ENCODE results near the gene SLC25A45.

The SLC25A45 gene

DNA sequence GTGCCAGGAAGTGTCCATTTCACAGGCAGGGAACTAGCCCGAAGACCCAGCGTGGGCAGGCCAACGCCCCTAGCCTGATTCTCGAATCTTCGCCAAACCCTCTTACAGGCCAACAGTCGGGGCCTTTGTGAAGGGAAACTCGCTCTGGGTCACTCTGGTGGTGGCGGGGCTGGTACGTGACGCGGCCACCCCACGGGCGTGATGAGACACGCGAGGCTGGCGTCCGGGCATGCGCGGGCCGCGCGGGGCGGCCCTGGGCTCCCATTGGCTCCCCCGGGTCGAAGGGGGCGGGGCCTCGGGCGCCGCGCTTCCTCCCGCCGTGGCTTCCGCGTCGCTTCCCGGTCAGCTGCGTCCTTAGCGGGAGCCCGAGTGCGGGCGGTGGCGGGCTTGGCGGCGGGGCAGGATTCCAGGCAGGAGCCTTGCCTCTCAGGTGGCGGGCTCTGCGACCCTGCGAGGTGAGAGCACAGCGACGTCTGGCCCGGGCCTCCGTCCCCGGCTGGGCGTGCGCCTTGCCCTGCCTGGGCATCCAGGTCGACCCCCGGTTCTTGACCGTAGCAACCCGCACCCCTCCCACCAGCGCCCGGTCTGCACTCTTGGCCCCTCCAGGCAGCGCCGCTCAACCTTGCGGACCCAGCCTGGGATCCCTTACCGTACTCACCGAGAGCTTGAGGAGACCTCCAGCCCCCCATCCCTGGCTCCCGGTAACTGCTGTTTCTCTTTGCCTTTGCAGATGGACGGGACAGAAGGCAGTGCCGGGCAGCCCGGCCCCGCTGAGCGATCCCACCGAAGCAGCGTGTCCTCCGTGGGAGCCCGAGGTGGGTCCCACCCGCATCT is 4.1 kb upstream of the SLC25A45 start, which contains the start of gene FRMD8:
TSS of gene FRMD8 (plus strand) at position 331 of the 834 bp plus-strand sequence. CDS start at position 731, 400 bp downstream.
- peak; percentile 75 for DNase-seq (ENCODE audit: low spot score)

DNA sequence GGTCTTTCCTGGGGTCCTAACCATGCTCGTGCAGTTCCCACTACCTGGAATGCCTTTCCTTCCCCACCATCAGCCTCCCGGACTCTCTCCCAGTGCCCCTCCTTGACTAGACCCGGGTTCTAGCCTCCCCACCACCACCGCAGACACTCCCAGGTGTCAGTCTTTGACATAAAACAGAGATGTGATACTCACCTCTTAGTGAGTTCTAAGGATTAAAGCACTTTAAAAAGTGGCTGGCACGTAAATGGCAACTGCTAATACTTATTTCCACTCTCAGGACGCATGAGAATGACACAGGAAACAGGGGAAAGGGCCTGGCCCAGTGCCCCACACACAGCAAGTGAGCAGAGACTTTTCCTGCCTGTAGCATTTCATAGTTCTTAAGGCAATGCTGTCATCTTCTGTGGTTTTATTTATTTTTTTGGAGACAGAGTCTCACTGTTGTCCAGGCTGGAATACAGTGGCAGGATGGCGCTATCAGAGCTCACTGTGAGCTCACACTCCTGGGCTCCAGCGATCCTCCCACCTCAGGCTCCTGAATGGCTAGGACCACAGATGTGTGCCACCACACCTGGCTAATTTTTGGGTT is 1.9 kb upstream of the SLC25A45 start:
- DNase-seq (ENCODE audit: low spot score): peak; percentile 60

DNA sequence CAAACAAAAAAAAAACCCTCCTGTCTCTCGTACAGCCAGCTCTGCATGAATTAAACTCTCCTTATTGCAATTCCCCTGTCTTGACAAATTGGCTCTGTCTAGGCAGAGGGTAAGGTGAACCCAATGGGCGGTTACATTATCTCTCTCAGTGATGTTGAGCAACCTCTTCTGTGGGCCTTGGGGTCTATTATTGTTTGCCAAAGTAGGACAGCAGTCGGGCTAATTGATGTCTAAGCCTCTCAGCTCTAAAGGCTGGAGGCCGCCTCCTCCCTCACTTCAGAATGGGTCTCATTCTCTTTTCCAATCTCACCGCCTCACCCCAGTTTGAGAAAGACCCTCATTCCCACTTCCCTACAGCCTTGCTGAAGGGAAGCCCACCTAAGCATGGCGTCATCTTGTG is 1.3 kb upstream of the SLC25A45 start:
- DNase-seq (ENCODE audit: low spot score): no peak

DNA sequence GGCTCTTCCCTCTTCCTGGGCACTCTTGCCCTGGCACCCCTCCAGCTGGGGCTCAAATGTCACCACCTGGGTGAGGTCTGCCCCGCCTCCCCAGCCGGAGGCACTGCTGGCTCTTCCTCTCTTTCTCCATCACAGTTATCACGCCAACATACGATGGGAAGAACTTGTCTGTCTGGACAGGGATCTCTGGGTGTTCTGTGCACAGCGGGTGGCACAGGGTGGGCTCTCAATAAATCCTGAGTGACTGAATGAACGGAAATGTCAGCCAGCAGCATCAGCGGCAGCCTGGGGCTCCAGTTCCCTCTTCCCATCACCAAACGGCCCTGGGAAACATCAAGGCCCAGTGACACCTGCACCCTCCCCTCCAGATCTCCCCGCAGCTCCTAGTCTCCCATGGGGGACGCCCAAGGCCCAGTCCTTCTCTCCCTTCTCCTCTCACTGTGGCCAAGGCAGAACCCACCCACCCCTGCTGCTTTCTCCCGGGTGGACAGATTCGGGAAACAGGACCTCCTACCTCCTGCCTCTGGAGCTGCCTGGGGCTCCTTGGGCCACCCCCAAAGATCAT is 440 bp upstream of the SLC25A45 start:
- DNase-seq (ENCODE audit: low spot score): no peak

DNA sequence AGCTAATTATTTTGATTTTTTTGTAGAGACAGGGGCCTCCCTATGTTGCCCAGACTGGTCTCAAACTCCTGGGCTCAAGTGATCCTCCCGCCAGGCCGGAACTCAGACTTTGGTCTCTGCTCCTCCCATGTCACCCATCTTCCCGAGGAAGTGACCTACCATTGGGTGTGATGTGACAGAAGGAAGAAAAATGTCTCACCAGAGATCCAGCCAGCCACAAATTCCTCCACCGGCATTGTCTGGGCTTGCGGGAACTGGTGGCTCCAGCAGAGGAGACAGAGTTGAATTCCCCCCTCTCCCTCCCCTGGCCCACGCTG is 772 bp downstream of the SLC25A45 start:
- peak; percentile 95 for DNase-seq (ENCODE audit: low spot score)

DNA sequence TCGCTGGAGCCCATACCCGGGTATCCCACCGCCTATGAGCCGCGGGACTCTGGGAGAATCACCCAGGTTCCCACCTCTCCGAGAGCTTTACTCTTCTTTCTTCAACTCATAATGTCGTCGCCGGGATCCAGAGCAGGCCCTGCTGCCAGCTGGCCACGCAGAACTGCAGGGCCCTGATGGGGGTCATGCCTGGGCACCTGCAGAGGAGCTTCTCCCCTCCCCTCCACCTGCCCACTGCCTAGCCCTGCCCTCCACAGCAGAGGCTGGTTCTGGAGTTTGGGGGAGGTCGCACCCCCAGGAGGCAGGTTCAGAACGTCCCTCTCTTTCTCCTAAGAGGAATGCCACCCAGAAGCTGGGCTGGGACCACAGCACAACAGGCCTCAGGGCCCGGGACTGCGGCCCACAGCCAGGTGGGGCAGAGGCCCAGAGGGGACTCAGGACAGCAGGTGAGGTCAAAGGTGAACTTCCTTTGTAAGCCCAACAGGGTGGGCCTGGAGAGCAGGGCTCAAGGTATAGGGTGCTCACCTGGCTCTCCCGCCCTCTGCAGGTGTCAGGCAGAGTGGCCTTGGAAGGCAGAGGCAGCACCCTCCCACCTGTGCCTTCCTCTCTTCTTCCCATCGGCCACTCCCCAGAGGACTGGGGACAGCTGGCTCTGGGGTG is 1.9 kb downstream of the SLC25A45 start:
- no peak for DNase-seq (ENCODE audit: low spot score)

DNA sequence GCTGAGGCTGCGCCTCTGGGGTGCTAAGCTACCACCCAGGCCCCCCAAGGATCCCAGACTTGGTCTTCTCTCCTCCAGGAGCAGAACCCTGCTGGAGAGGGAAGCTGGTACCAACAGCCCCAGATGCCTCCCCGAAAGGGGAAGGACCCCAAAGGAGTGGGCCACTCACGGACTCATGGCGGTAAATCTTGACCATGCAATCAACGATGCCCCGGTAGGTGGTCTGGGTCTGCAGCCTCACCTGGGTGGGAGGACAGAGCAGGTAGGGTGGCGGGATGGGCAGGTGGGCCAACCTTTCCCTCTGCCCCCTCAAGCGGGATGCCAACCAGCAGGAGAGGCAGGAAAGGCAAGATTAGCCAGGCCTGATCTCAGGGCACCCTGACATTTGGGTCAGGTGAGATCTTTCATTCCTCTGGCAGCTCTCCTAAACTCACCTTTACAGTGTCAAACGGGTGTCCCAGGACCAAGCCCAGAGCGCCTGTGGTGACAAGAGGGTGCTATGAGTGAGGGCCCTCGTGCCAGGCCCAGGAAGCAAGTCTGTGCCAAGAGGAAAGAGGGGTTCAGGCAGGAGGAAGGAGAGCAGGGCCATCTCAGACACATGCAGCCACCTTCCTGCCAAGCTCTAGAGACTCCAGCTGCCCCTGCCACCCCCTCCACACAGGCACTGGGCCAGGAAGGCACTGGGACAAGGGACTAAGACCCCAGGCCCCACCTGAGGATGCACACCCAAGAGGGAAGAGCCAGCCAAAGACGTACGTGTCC is 2.6 kb downstream of the SLC25A45 start:
- DNase-seq (ENCODE audit: low spot score): no peak

DNA sequence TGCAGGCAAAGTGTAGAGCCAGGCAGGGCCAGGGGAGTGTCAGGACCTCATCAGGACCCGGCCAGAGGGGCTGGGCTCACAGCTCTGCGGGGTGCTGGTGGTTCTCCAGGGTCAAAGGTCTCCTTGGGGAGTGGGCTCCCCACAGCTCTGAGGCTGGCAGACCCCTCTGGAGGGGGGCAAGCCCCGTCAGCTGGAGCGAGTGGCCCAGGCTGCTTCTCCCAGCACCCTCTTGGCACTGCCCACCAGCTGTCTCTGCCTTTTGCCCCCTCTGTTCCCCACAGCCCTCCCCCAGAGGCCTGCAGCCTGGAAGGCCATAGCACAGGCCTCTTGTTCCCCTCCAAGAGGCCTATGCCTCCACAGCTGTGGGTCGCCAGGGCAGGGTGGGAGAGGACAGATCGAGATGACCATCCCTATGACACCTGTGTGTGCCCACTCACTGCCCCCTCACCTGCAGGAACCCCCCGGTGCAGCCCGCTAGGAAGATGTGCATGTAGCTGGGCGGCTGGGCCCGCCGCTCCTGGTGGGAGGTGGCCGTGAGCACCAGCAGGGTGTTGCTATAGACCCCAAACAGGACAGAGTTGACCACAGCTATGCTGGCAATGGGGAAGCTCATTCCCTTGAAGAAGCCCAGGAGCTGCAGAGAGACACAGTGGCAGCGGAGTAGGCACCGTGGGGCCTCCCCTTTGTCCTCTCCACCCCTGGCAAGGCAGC is 3.4 kb downstream of the SLC25A45 start:
- DNase-seq (ENCODE audit: low spot score): no peak

DNA sequence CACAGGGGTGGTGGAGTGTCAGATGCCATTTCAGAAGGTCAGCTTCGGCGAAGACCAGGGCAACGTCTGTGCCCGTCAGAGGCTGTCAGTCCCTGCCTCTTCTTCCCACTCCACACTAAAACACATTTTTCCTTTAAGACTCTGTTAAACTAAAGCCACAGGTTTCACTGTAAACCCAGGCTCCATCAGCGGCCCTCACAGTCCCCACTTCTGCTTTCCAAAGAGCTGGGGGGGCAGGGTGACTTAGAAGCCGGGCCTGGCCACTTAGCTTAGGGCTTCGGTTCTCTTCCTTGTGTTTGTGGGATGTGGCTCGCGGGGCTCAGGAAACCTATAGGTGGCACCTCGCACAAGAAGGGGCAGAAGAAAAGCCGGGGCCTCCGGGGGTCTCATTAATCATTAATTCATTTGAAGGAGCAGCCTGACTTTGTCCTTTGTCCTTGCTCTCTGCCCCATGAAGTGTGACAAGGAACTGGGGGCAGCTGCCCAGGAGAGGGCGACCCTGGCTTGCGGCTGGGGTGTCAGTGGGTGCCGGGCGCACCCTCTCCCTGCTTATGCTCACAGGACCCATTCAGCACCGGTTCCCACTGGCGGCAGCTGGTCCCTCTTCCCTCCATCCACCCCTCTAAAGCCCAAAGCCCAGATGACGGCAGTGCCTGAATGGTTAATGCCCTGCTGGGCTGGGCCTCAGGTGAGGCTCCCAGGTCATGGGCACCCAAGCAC is 4.1 kb downstream of the SLC25A45 start:
- no peak for DNase-seq (ENCODE audit: low spot score)

DNA sequence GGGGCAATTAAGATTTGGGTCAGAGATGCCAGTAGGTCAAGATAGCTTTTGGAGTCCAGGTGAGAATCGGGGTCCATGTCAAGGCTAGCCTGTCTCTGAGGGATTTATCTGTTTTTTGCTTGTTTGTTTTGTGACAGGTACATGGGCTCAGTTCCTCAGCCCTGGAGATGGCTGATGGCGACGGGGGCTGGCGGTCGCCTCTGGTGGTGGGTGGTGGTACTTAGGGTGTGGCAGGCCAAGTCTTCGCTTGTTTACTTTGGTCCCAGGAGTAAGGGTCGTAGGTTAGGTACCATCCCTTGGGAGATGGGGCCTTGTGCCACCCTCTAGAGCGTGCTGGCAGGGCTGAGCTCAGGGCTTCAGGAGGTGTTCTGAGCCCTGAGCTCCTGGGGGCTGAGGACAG is 4.7 kb downstream of the SLC25A45 start:
- no peak for DNase-seq (ENCODE audit: low spot score)

DNA sequence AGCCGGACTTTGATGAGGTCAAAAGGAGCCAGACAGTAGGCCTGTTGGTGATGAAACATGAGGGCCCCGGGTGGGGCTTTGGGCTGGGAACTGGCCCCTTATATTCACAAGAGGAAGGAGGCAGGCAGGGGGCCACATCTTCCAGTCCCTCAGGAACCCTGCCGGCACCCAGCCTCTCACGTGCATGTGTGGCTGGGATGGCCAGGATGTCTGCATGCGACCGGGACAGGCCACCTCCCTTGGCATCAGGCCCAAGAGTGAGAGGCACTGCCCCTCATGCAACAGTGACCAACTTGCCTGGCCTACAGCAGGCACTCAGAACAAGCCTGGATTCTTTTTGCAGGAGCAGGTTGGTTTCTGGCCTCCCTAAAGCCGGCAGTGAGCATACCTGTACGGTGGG is 5.4 kb downstream of the SLC25A45 start:
- DNase-seq (ENCODE audit: low spot score): peak; percentile 38

DNA sequence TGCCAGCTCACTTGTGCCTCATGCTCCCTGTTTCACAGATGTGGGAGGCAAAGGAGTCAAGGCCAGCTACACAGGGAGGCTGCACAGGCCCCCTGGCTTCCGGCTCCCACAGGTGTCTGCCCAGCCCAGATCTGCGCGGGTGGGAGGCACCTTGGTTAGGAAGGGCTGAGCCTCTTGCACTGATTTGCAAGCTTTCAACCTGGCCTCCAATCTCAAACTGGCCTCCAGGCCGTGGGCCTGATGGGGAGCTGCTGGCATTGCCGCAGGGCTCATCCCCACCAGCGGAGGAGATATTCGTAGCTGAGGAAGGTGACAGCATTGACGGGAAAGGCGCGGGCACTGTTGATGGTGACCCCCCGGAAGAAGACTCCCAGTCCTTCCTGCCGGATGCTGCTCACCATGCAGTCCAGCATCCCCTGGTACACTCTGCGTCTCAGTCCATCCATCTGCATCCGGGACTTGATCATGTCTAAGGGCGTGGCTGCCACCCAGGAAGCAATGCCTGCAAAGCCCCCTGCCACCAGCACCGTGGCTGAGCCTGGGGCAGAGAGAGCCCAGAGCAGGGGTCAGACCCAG is 6.2 kb downstream of the SLC25A45 start:
- DNase-seq (ENCODE audit: low spot score): no peak

DNA sequence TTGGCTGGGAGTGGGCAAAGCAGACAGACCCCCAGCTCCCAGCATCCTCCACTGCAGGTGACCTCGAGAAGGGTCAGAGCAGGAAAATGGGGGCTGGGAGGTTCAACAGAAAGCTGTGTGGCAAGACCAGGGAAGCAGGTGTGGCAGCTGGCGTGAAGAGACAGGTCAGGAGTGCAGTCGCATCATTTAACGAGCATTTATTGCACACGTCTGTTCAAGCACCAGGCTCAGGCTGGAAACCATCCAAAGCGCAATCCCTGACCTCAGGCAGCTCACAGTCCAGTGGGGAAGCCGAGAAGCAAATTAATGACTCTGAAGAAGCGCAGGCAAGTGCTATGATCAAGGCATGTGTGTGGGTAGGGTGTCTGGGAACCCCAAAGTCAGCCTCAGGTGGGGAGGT is 7.4 kb downstream of the SLC25A45 start:
- DNase-seq (ENCODE audit: low spot score): no peak

DNA sequence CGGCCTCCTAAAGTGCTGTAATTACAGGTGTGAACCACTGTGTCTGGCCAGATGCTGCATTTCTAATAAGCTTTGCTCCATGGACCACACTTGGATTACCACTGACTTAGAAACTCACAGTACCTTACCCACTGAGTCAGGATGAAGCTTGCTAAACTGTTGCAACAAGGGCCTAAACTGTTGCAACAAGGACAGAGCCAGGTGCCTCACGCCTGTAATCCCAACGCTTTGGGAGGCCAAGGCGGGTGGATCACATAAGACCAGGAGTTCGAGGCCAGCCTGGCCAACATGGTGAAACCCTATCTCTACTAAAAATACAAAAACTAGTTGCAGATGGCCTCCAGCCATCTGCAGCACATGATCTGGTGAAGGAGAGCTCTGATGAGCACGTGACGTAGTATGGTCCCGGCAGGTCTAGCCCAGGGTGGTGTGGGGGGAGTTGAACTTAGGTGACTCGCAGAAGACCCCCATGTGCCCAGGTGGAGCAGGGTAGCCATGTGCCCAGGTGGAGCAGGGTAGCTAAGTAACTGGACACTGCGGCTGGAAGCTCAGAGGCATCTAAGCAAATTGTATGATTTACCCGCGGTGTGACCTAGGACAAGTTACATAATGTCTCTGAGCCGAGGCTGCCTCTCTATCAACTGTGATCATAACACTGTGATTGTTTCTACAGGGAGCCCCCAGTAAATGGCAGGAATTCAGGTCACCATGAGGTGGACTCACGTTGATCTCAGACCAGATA is 8.4 kb downstream of the SLC25A45 start:
- no peak for DNase-seq (ENCODE audit: low spot score)

DNA sequence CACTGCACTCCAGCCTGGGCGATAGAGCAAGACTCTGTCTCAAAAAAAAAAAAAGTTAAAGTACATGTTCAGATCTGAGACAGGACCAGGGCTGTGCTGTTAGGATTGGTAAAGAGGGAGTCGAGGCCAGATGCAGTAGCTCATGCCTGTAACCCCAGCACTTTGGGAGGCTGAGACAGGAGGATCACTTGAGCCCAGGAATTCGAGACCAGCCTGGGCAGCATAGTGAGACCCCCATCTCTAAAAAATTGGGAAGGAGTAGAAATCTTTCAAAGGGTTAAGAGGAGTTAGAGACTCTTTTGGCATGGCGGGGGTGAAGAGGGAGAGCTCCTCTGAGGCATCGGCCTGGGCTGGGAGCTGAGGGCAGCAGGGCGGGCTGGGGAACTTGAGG is 11.8 kb downstream of the SLC25A45 start:
- no peak for DNase-seq (ENCODE audit: low spot score)

DNA sequence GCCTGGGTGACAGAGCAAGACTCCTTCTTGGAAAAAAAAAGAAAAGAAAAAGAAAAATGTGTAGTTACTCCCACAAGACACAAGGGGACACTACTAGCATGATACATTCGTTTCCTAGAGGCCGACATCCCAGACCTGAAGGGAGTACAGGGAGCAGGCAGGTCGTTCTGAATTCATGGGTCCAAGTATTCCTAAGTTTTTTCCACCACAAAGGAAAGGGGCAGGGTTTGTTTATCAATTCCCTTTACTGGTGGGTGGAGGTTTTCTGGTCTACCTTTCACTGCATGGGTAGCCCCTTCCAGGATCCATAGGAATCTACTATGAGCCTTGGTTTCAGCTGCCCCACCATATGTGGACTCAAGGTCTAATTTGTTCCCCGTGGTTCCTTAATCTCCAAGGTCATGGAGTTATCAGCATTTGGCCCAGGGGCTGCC is 16.1 kb downstream of the SLC25A45 start:
- peak; percentile 81 for DNase-seq (ENCODE audit: low spot score)

DNA sequence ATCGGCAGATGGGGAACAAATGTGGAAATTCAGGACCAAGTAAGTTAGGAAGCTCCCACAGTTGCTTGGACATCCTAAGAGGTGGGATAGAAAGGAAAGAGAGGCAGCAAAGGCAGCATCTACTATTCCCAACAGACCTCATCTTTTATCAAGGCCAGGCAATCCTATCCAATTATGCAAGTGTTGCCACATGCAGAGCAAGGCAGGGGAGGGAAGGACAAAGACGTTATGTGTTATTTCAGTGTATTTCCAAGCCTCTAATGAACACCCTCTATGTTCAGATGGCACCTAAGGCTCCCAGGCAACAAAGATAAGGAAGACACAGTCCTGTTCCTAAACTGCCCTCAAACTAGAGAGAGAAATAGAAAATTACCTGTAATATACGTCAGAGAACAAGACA is 18.7 kb downstream of the SLC25A45 start:
- no peak for DNase-seq (ENCODE audit: low spot score)

DNA sequence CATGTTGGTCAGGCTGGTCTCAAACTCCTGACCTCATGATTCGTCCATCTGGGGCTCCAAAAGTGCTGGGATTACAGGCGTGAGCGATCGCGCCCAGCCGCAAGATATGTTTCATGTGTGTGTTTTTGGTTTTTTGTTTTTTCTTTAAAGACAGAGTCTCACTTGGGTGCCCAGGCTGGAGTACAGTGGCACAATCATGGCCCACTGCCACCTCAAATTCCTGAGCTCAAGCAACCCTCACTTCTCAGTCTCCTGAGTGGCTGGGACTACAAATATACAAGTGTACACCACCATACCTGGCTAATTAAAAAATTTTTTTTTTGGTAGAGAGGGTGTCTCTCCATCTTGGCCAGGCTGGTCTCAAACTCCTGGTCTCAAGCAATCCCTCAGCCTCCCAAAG is 19.5 kb downstream of the SLC25A45 start:
- no peak for DNase-seq (ENCODE audit: low spot score)

DNA sequence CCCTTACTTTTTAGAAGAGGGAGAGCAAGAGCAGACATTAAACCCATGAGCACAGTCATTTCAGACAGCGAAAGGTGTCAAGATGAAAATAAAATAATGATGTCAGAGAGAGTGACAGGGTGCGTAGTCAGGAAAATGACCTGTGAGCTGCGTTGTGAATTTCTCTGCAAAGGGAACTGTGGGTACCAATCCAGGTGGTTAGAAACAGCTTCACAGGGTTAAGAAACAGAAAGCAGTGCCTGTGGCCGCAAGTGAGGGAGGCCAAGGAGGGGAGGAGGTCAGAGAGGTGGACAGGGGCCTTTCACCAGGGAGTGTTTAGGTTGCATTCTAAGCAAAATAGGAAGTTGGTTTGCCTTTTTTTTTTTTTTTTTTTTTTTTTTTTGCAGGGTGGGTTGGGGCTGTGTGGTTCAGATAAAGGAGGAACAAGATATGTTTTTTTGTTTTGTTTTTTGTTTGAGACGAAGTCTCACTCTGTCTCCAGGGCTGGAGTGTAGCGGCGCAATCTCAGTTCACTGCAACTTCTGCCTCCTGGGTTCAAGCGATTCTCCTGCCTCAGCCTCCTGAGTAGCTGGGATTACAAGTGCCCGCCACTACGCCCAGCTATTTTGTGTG is 20.0 kb downstream of the SLC25A45 start:
- no peak for DNase-seq (ENCODE audit: low spot score)

Data from kidney capillary endothelial cell (primary cell).